NT2/D1 (cell line): ENCODE results near the gene POLR1C.

Source experiments
- SUZ12 ChIP-seq: IDR thresholded peaks from 2 replicates; pipeline ENCODE4 v1.6.1; 2011; ENCODE audit not compliant: insufficient read length, insufficient read depth; ENCODE audit errors: extremely low read depth
- ZNF274 ChIP-seq: IDR thresholded peaks from 2 replicates; pipeline ENCODE4 v1.6.1; 2011; ENCODE audit warnings: mild to moderate bottlenecking, low read depth, low read length

- TF ChIP-seq ZNF274: no peak
- no peak for TF ChIP-seq SUZ12
Measured at GRCh38 chr6:43478008-43478372, 38.9 kb upstream of the POLR1C start.
